NCI-H1092 (cell line): ENCODE data around the gene CNTRL.

ENCODE experiments used
- DNase-seq: peaks from one replicate; lab custom pipeline; 2025; lab: John Stamatoyannopoulos, UW

The CNTRL gene

GRCh38 chr9:121201738-121202533 is 127.2 kb downstream of the CNTRL start, which contains the start of gene RAB14:
RAB14 (minus strand) TSS chr9:121201869; CDS start chr9:121193412, 8,457 bp downstream.
- DNase-seq = peak; percentile 99

- DNase-seq = no peak
Measured at GRCh38 chr9:121204121-121204520, 129.4 kb downstream of the CNTRL start.

GRCh38 chr9:121204611-121205010 is 129.9 kb downstream of the CNTRL start:
- DNase-seq = no peak

GRCh38 chr9:121206516-121207370 is 132.0 kb downstream of the CNTRL start:
- no peak for DNase-seq

GRCh38 chr9:121207371-121207940 is 132.7 kb downstream of the CNTRL start:
- DNase-seq = no peak

GRCh38 chr9:121210536-121210935 is 135.8 kb downstream of the CNTRL start:
- no peak for DNase-seq

GRCh38 chr9:121213136-121213806 is 138.5 kb downstream of the CNTRL start:
- DNase-seq = peak; percentile 80

GRCh38 chr9:121214005-121214404 is 139.2 kb downstream of the CNTRL start:
- no peak for DNase-seq

- DNase-seq = no peak
Measured at GRCh38 chr9:121216271-121216805, 141.6 kb downstream of the CNTRL start.

- no peak for DNase-seq
Measured at GRCh38 chr9:121217609-121218292, 143.0 kb downstream of the CNTRL start.

- DNase-seq = no peak
Measured at GRCh38 chr9:121218357-121219027, 143.7 kb downstream of the CNTRL start.

- DNase-seq = no peak
Measured at GRCh38 chr9:121219530-121219929, 144.8 kb downstream of the CNTRL start.

- DNase-seq = no peak
Measured at GRCh38 chr9:121220996-121221663, 146.4 kb downstream of the CNTRL start.

GRCh38 chr9:121221664-121222055 is 146.9 kb downstream of the CNTRL start:
- no peak for DNase-seq

GRCh38 chr9:121222524-121223171 is 147.9 kb downstream of the CNTRL start:
- no peak for DNase-seq

GRCh38 chr9:121225240-121225639 is 150.5 kb downstream of the CNTRL start:
- DNase-seq = no peak

GRCh38 chr9:121226175-121226574 is 151.4 kb downstream of the CNTRL start:
- DNase-seq = no peak
